GM12878 (cell line): ENCODE data around the gene HOXD12. TPM values are rescaled to one million over a fixed set of nuclear protein-coding genes. Genes with fewer than 3 reads are reported as not detected.

Source experiments
- ATAC-seq: fragments of 200-7000 bp; cut with Tn5 transposase; 3 replicates; pipeline ENCODE4 v1.9.1; 2020; ENCODE audit warnings: mild to moderate bottlenecking, moderate library complexity
- BruUV-seq: library from RNA; stranded (reverse); fragments of 400-500 nt; replicated peaks from 2 replicates; lab custom pipeline; 2021; lab: Mats Ljungman, UMichigan
- CTCF ChIA-PET: fragments of 300-600 bp; sonication (Branson Sonifier 250); formaldehyde crosslinking; extraction: SDS; loops from one replicate; lab custom pipeline; 2021; ENCODE audit warnings: inconsistent platforms; lab: Yijun Ruan, JAX
- POLR2A ChIA-PET: fragments of 350-600 bp; formaldehyde crosslinking; extraction: SDS; loops from one replicate; lab custom pipeline; 2021; ENCODE audit warnings: inconsistent platforms; lab: Charles Lee
- RAD21 ChIA-PET: fragments of 300-600 bp; sonication (Branson Sonifier 250); formaldehyde crosslinking; loops from one replicate; lab custom pipeline; 2023; ENCODE audit warnings: antibody characterized with exemption; ENCODE audit not compliant: unreplicated experiment; lab: Charles Lee
- SMC1A ChIA-PET: fragments of 300-600 bp; sonication (Branson Sonifier 250); formaldehyde crosslinking; loops from one replicate; lab custom pipeline; 2023; ENCODE audit not compliant: unreplicated experiment, uncharacterized antibody; lab: Charles Lee
- DNase-seq: peaks from one replicate; pipeline ENCODE4 v3.0.0-alpha.2; 2011; ENCODE audit warnings: low read depth, low spot score
- FAIRE-seq: peaks from 3 replicates; lab custom pipeline; 2011; peaks lifted over from hg19 to GRCh38; lab: Jason Lieb, UNC
- H2AFZ ChIP-seq: 2 replicates; pipeline ENCODE4 v1.6.0; 2011; ENCODE audit warnings: low read depth, low read length, control low read depth; ENCODE audit not compliant: control insufficient read depth
- H3K27ac ChIP-seq: 2 replicates; pipeline ENCODE4 v1.5.1; 2011; ENCODE audit warnings: control low read depth; ENCODE audit not compliant: control insufficient read depth, insufficient read depth
- H3K27me3 ChIP-seq, 2 experiments: replicated peaks in 1 of 2; 2 replicates each; pipeline versions ENCODE4 v1.6.0 to v1.6.1; 2011; ENCODE audit warnings: low read length in 1 of 2; ENCODE audit not compliant: control insufficient read depth in 2 of 2, insufficient read depth in 2 of 2
- H3K36me3 ChIP-seq, 2 experiments: 2 replicates each; pipeline ENCODE4 v1.5.1; 2011; ENCODE audit warnings: low read length in 1 of 2; ENCODE audit not compliant: control insufficient read depth in 2 of 2, insufficient read depth in 2 of 2
- H3K4me1 ChIP-seq: 2 replicates; pipeline ENCODE4 v1.6.1; 2011; ENCODE audit warnings: mild to moderate bottlenecking, low read length, moderate library complexity, mixed read lengths; ENCODE audit not compliant: control insufficient read depth, insufficient read depth
- H3K4me2 ChIP-seq: 2 replicates; pipeline ENCODE4 v1.6.0; 2011; ENCODE audit warnings: control low read depth; ENCODE audit not compliant: control insufficient read depth, insufficient read depth
- H3K4me3 ChIP-seq: fragments of 200-600 bp; sonication (generic); 2 replicates; pipeline ENCODE4 v1.5.1; 2016
- H3K79me2 ChIP-seq: 2 replicates; pipeline ENCODE4 v1.6.0; 2011; ENCODE audit warnings: low read length; ENCODE audit not compliant: control insufficient read depth, insufficient read depth
- H3K9ac ChIP-seq: 2 replicates; pipeline ENCODE4 v1.8.0; 2011; ENCODE audit warnings: low read length, control low read depth, mixed read lengths; ENCODE audit not compliant: control insufficient read depth, insufficient read depth
- H3K9me3 ChIP-seq: replicated peaks from 3 replicates; pipeline ENCODE4 v1.5.1; 2011; ENCODE audit warnings: mild to moderate bottlenecking, low read length; ENCODE audit not compliant: control insufficient read depth, insufficient read depth
- H4K20me1 ChIP-seq: 2 replicates; pipeline ENCODE4 v1.6.0; 2011; ENCODE audit not compliant: control insufficient read depth, insufficient read depth
- ATF2 ChIP-seq: IDR thresholded peaks from 2 replicates; pipeline ENCODE4 v1.6.1; 2012; ENCODE audit warnings: low read length, inconsistent platforms
- E4F1 ChIP-seq: fragments of 450-650 bp; IDR thresholded peaks from 2 replicates; pipeline ENCODE4 v1.6.1; 2018; ENCODE audit warnings: borderline replicate concordance, mild to moderate bottlenecking; ENCODE audit not compliant: partially characterized antibody
- IRF4 ChIP-seq: IDR thresholded peaks from 2 replicates; pipeline ENCODE4 v1.6.1; 2011; ENCODE audit warnings: low read depth, low read length
- MEF2B ChIP-seq: fragments of 450-650 bp; IDR thresholded peaks from 2 replicates; pipeline ENCODE4 v1.6.1; 2018; ENCODE audit warnings: mild to moderate bottlenecking, moderate library complexity; ENCODE audit not compliant: partially characterized antibody, poor library complexity, severe bottlenecking
- SKIL ChIP-seq: fragments of 450-650 bp; IDR thresholded peaks from 2 replicates; pipeline ENCODE4 v1.6.1; 2017; ENCODE audit warnings: mild to moderate bottlenecking, low read depth, inconsistent platforms; ENCODE audit not compliant: poor library complexity, severe bottlenecking
- TARDBP ChIP-seq: IDR thresholded peaks from 2 replicates; pipeline ENCODE4 v1.6.1; 2016; ENCODE audit warnings: borderline replicate concordance
- ZBED1 ChIP-seq: IDR thresholded peaks from 2 replicates; pipeline ENCODE4 v1.6.1; 2016; ENCODE audit warnings: borderline replicate concordance
- WGBS: methylation state at CpG from one replicate; pipeline ENCODE4 v1.1.6; 2016; ENCODE audit warnings: low lambda C conversion rate; ENCODE audit not compliant: insufficient replicate concordance, insufficient coverage; ENCODE audit errors: missing lambda C conversion rate; 5-methylcytosine and 5-hydroxymethylcytosine counted together
- in situ Hi-C: fragments of 300-500 bp; cut with MboI; formaldehyde crosslinking; loops from 9 replicates; pipeline ENCODE4 v1.14.3; 2018; ENCODE audit warnings: mixed read lengths
- intact Hi-C: fragments of 100-400 bp; cut with micrococcal nuclease; formaldehyde crosslinking; loops from one replicate; pipeline ENCODE4 v1.14.2; 2022; ENCODE audit not compliant: unreplicated experiment
- polyA plus RNA-seq, 11 experiments: library from polyadenylated mRNA; depleted of rRNA in 4 of 11; unstranded in 6 of 11; stranded (reverse) in 5 of 11; fragments of >200 nt; fragmentation: Nextera tagmentation in 4 of 11; fragmentation: Illumina TruSeq in 1 of 11; extraction: Ambion mirVana in 4 of 11; extraction: Trizol in 1 of 11; gene quantifications; 1 replicate in 1 of 11; 2 replicates in 10 of 11; pipeline versions ENCODE4 v1.2.1 to v1.2.3, GENCODE V29; 2011 to 2016; ENCODE audit warnings: inconsistent platforms in 2 of 11, missing spikeins in 2 of 11, low read depth in 1 of 11
- total RNA-seq, 4 experiments: library from RNA; depleted of rRNA in 3 of 4; stranded (reverse); fragments of >200 nt in 3 of 4; fragmentation: Illumina TruSeq in 1 of 4; extraction: Trizol in 1 of 4; gene quantifications; 2 replicates each; pipeline versions ENCODE4 v1.2.1 to v1.2.3, GENCODE V29; 2013 to 2021

HOXD12 gene
- total and polyA plus RNA-seq, 10 of the 15 experiments (the other 5 are each of a cell fraction or from before 2014, with no cell fraction given): not detected

- TF ChIP-seq SKIL: no peak
- TF ChIP-seq E4F1: no peak
- TF ChIP-seq MEF2B: no peak
- TF ChIP-seq ATF2: no peak
- TF ChIP-seq TARDBP: no peak
These were observed 24.1 kb upstream of the HOXD12 start (continued) for GRCh38 chr2:176075481-176075880.

- no peak for ATAC-seq
- Histone ChIP-seq H3K36me3 (no peaks in the 10 kb centered on the region), H3K27ac (no peak overlapping the region), H3K9me3 (peaks cover 8% of the 10 kb centered on the region; the same call in 2 of the 3 replicates)
- SMC1A ChIA-PET: no interaction called here
- 6% methylated on average over 7 of the region's 7 CpGs for WGBS
- TF ChIP-seq ZBED1 (no peak), IRF4 (no peak)
- TF ChIP-seq, all 136 proteins: peak for 0
- H3K79me2 ChIP-seq: no peaks in the 10 kb centered on the region
- in situ Hi-C loops: no loop called here
- no peak overlapping the region for H3K4me2 ChIP-seq
- ChIA-PET RAD21 (no interaction called here), CTCF (interaction anchor here (0.8 to 2.0 kb wide), 2 partner anchors 22 to 386 kb away, joined by 3 to 5 read pairs; no protein-coding TSS in a partner anchor), POLR2A (no interaction called here)
- no peak overlapping the region for H3K4me3 ChIP-seq
- H3K9ac ChIP-seq: no peak overlapping the region
- H3K4me1 ChIP-seq: no peaks in the 10 kb centered on the region
- FAIRE-seq (no peak), DNase-seq (no peak)
- H2AFZ ChIP-seq: no peak overlapping the region
- no peaks in the 10 kb centered on the region for H4K20me1 ChIP-seq
- peaks cover 6 to 33% of the 10 kb centered on the region in 2 experiments for H3K27me3 ChIP-seq
- intact Hi-C loops: no loop called here
- BruUV-seq: no TSS peak
These were observed 23.5 kb upstream of the HOXD12 start for GRCh38 chr2:176076063-176076462.
